Measurements from ENCODE around the gene RXRB. TPM values are rescaled to one million over a fixed set of nuclear protein-coding genes. Genes with fewer than 3 reads are reported as not detected.

The RXRB gene
- total and polyA plus RNA-seq, 2 of the 13 experiments (the other 11 are each of a cell fraction or from before 2014, with no cell fraction given) = 26.7 to 55.7 TPM

- TF ChIP-seq NR2F1 (CRISPR knock-in tag; IDR thresholded peaks at IDR 0.05) (peak in 1 of 2 experiments; percentile 54; a peak in 2 of 4 replicates), ZMYM4 (CRISPR knock-in tag; IDR thresholded peaks at IDR 0.05) (no peak), KDM4B (CRISPR knock-in tag; IDR thresholded peaks at IDR 0.05) (peak; percentile 71), ZNF142 (CRISPR knock-in tag; IDR thresholded peaks at IDR 0.05) (peak; percentile 34; the same call in 1 of the 2 replicates), JARID2 (CRISPR knock-in tag; IDR thresholded peaks at IDR 0.05; ENCODE audit: insufficient replicate concordance) (peak; percentile 16), NR2F6 (IDR thresholded peaks at IDR 0.05) (peak; percentile 62), NR2F6 (CRISPR knock-in tag; IDR thresholded peaks at IDR 0.05) (peak; percentile 75; the same call in 1 of the 2 replicates), MAZ (IDR thresholded peaks at IDR 0.05; ENCODE audit: borderline replicate concordance, low read depth, low read length) (peak; percentile 98), MAZ (CRISPR knock-in tag; IDR thresholded peaks at IDR 0.05; ENCODE audit: low read depth) (no peak), ZMYM2 (CRISPR knock-in tag; IDR thresholded peaks at IDR 0.05) (no peak), KMT2B (CRISPR knock-in tag; IDR thresholded peaks at IDR 0.05) (peak; percentile 15; the same call in 1 of the 2 replicates), MZF1 (CRISPR knock-in tag; IDR thresholded peaks at IDR 0.05; ENCODE audit: borderline replicate concordance) (peak; percentile 53; the same call in 1 of the 2 replicates), ZC3H13 (CRISPR knock-in tag; IDR thresholded peaks at IDR 0.05) (peak; percentile 75), GATAD1 (CRISPR knock-in tag; IDR thresholded peaks at IDR 0.05) (no peak), NCOA5 (CRISPR knock-in tag; IDR thresholded peaks at IDR 0.05) (no peak), ZNF317 (CRISPR knock-in tag; IDR thresholded peaks at IDR 0.05) (peak; percentile 39; the same call in 1 of the 2 replicates), DRAP1 (CRISPR knock-in tag; IDR thresholded peaks at IDR 0.05) (peak; percentile 29; the same call in 1 of the 2 replicates), HDAC2 (CRISPR knock-in tag; IDR thresholded peaks at IDR 0.05) (peak; percentile 52; the same call in 1 of the 2 replicates), KLF11 (CRISPR knock-in tag; IDR thresholded peaks at IDR 0.05) (0 out of 2 replicates have a peak, but pooled peaks have one; percentile 2), ZNF747 (CRISPR knock-in tag; IDR thresholded peaks at IDR 0.05; ENCODE audit: borderline replicate concordance) (peak; percentile 88; the same call in 1 of the 2 replicates), HMG20A (CRISPR knock-in tag; IDR thresholded peaks at IDR 0.05; ENCODE audit: borderline replicate concordance) (0 out of 2 replicates have a peak, but pooled peaks have one; percentile 23), ZNF530 (CRISPR knock-in tag; IDR thresholded peaks at IDR 0.05; ENCODE audit: low read depth) (0 out of 2 replicates have a peak, but pooled peaks have one; percentile 19)
These were observed 712 bp downstream of the RXRB start (continued) for GRCh38 chr6:33199687-33200218.
